Cardiac fibroblast (primary cell): ENCODE data around the gene CAMK2G.
"Not testable (repeated sequence)": the region's sequence is repeated elsewhere in the genome, so short reads cannot be mapped to it uniquely, and the experiment has no call there.

Source experiments
- DNase-seq, 2 donors: peaks; one replicate each; pipeline versions ENCODE4 v3.0.0 to v3.0.0-alpha.2; 2010; ENCODE audit warnings: low read depth in 2 of 2
- H3K4me3 ChIP-seq, 2 donors: replicated peaks in 1 of 2; 1 replicate in 1 of 2; 2 replicates in 1 of 2; pipeline ENCODE4 v1.5.1; 2011; ENCODE audit warnings: low read depth in 2 of 2, low read length in 2 of 2, mild to moderate bottlenecking in 2 of 2, moderate library complexity in 1 of 2
- CTCF ChIP-seq: IDR thresholded peaks from one replicate; pipeline ENCODE4 v1.5.1; 2011; ENCODE audit warnings: low read depth, mild to moderate bottlenecking, low read length, inconsistent platforms

The CAMK2G gene

DNA sequence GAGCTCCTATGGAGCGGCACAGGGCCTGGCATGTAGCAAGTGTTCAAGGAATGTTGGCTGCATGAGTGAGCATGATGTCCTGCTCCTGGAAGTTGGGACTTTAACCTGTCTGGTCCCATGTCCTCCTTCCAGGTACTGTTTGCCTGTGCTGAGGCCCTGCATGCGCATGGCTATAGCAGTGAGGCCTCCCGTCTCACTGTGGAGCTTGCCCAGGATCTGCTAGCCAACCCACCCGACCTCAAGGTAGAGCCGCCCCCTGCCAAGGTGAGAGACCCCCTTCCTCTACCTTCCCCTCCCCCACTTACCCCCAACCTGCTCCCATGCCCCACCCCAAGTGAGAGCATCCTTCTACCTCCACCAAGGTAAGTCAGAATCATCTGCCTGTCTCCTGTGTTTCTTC lies 80.9 kb downstream of the CAMK2G start:
- H3K4me3 ChIP-seq: no peak overlapping the region

DNA sequence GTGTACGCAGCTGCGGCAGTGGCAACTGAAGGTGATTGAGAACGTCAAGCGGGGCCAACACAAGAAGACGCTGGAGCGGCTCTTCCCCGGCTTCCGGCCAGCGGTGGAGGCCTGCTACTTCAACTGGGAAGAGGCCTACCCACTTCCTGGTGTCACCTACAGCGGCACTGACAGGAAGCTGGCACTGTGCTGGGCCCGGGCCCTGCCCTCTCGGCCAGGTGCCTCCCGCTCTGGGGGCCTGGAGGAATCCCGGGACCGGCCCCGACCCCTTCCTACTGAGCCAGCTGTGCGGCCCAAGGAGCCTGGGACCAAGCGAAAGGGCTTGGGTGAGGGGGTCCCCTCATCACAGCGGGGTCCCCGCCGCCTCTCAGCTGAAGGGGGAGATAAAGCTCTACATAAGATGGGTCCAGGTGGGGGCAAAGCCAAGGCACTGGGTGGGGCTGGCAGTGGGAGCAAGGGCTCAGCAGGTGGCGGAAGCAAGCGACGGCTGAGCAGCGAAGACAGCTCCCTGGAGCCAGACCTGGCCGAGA lies 82.4 kb downstream of the CAMK2G start:
- no peak overlapping the region for H3K4me3 ChIP-seq
- no peak for TF ChIP-seq CTCF
- DNase-seq: no peak

More for the DNA sequence above, 80.9 kb downstream of the CAMK2G start:
- DNase-seq: no peak
- no peak for TF ChIP-seq CTCF

DNA sequence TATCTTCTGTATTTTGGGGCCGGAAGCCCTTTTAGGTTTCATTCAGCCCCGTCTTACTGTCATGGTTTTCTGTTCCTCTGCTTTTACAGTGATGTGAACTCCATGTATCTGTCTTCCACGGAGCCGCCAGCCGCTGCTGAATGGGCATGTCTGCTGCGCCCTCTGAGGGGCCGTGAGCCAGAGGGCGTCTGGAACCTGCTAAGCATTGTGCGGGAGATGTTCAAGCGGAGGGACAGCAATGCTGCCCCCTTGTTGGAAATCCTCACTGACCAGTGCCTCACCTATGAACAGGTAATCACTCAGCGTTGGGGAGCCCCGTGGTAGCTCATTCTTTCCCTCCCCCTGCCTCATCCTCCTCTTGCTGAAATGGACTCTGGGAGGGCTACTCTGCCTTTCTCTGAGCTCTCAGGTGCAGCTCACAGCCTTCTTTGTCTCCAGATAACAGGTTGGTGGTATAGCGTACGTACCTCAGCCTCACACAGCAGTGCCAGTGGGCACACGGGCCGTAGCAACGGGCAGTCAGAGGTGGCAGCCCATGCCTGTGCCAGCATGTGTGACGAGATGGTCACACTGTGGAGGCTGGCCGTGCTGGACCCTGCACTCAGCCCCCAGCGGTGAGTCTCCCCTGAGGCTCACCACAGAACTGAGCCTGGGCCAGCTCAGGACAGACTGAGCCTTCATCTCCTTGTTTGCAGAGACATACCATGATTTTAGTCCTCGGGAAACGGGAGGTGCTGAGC lies 83.3 kb downstream of the CAMK2G start:
- no peak overlapping the region for H3K4me3 ChIP-seq
- no peak for TF ChIP-seq CTCF
- no peak for DNase-seq

- no peak for TF ChIP-seq CTCF
- no peak for DNase-seq
- H3K4me3 ChIP-seq: no peak overlapping the region
Observed at GRCh38 chr10:73789659-73790055, 84.7 kb downstream of the CAMK2G start.

GRCh38 chr10:73788864-73789658 lies 85.3 kb downstream of the CAMK2G start:
- DNase-seq: no peak
- TF ChIP-seq CTCF: no peak
- H3K4me3 ChIP-seq: no peak overlapping the region

- H3K4me3 ChIP-seq: peak overlapping the region in 1 of 2 donors; percentile 26
Observed at GRCh38 chr10:73787031-73787800, 87.1 kb downstream of the CAMK2G start.

More at GRCh38 chr10:73787031-73787800, 87.1 kb downstream of the CAMK2G start:
- not testable (repeated sequence) for DNase-seq
